Skeletal muscle tissue (tissue), 4 donors: ENCODE data around the gene OR5AC2. TPM values are rescaled to one million over a fixed set of nuclear protein-coding genes. Genes with fewer than 3 reads are reported as not detected.

ENCODE experiments used
- H3K27ac ChIP-seq: one replicate; pipeline ENCODE4 v1.7.0; 2013; ENCODE audit warnings: mild to moderate bottlenecking, low read depth, low read length, inconsistent platforms
- H3K27me3 ChIP-seq, 3 donors: one replicate each; pipeline ENCODE4 v1.7.0; 2013; ENCODE audit warnings: low read length in 3 of 3; ENCODE audit not compliant: control insufficient read depth in 3 of 3, insufficient read depth in 3 of 3
- H3K36me3 ChIP-seq, 3 donors: one replicate each; pipeline ENCODE4 v1.7.0; 2013; ENCODE audit warnings: low read length in 3 of 3; ENCODE audit not compliant: control insufficient read depth in 3 of 3, insufficient read depth in 3 of 3
- H3K4me1 ChIP-seq, 3 donors: one replicate each; pipeline ENCODE4 v1.7.0; 2013; ENCODE audit warnings: low read length in 3 of 3, mild to moderate bottlenecking in 3 of 3; ENCODE audit not compliant: control insufficient read depth in 3 of 3, insufficient read depth in 3 of 3
- H3K4me3 ChIP-seq, 3 donors: one replicate each; pipeline ENCODE4 v1.7.0; 2013; ENCODE audit warnings: low read length in 3 of 3
- H3K9ac ChIP-seq, 3 donors: one replicate each; pipeline ENCODE4 v1.7.0; 2013; ENCODE audit warnings: low read length in 3 of 3, mild to moderate bottlenecking in 3 of 3, moderate library complexity in 2 of 3, low read depth in 1 of 3
- H3K9me3 ChIP-seq, 3 donors: one replicate each; pipeline ENCODE4 v1.7.0; 2013; ENCODE audit warnings: low read length in 3 of 3; ENCODE audit not compliant: control insufficient read depth in 3 of 3
- total RNA-seq: library from RNA; depleted of rRNA; stranded (reverse); fragments of >200 nt; gene quantifications from one replicate; pipeline ENCODE4 v1.2.3, GENCODE V29; 2014
- donor health status: Osteomylitis.

The OR5AC2 gene
- total RNA-seq, 1 donor from 2014 or later = not detected

- no peaks in the 10 kb centered on the region for H3K36me3 ChIP-seq
- no peaks in the 10 kb centered on the region for H3K27me3 ChIP-seq
- no peak within 1 kb of the TSS for H3K9ac ChIP-seq
- H3K4me1 ChIP-seq = no peaks in the 10 kb centered on the region
- H3K4me3 ChIP-seq = no peak within 1 kb of the TSS
- H3K9me3 ChIP-seq = no peaks in the 10 kb centered on the region
- no peak within 1 kb of the TSS for H3K27ac ChIP-seq
These were observed 43.4 kb downstream of the OR5AC2 start, which contains the start of gene OR5H1 for GRCh38 chr3:98130421-98130820. TSS of gene OR5H1 (plus strand) at chr3:98130721. CDS start at chr3:98132698, 1,977 bp downstream.

- no peaks in the 10 kb centered on the region for H3K36me3 ChIP-seq
- no peak overlapping the region for H3K4me3 ChIP-seq
- H3K27ac ChIP-seq = no peak overlapping the region
- H3K27me3 ChIP-seq = no peaks in the 10 kb centered on the region
- no peaks in the 10 kb centered on the region for H3K9me3 ChIP-seq
- H3K4me1 ChIP-seq = no peaks in the 10 kb centered on the region
- no peak overlapping the region for H3K9ac ChIP-seq
These were observed 49.7 kb downstream of the OR5AC2 start for GRCh38 chr3:98136631-98137030.

Other genes starting within 250 kb of the OR5AC2 start
- 37.1 TPM for gene RIOX2, start 114.7 kb upstream of the OR5AC2 start, total RNA-seq
- not detected for gene GABRR3, start 51.9 kb upstream of the OR5AC2 start, total RNA-seq
- gene OR5H1, start 43.5 kb downstream of the OR5AC2 start, total RNA-seq = not detected
- not detected for gene OR5H14, start 60.3 kb downstream of the OR5AC2 start, total RNA-seq
- gene OR5H15, start 79.5 kb downstream of the OR5AC2 start, total RNA-seq = not detected
- not detected for gene OR5H6, start 177.1 kb downstream of the OR5AC2 start, total RNA-seq
- gene OR5H2, start 195.3 kb downstream of the OR5AC2 start, total RNA-seq = not detected